ENCODE measurements around the gene SEC14L5. TPM values are rescaled to one million over a fixed set of nuclear protein-coding genes. Genes with fewer than 3 reads are reported as not detected.

The SEC14L5 gene
- total RNA-seq, 2 experiments from 2014 or later, result 0.07 TPM; not detected in 1

DNA sequence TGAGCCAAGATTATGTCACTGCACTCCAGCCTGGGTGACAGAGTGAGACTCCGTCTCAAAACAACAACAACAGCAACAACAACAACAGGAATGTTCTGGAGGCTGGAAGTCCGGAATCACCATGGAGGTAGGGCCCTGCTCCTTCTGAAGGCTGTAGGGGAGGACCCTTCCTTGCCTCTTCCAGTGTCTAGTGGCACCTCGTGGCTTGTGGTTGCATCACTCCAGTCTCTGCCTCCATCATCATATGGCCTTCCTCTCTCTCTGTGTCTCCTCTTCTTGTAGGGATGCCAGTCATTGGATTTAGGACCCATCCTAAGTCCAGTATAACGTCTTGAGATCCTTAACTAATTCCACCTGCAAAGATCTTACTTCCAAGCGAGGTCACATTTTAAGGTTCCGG, 61.6 kb downstream of the SEC14L5 start:
- Mint-ChIP-seq H3K36me3 (ENCODE audit: low read depth) (no peaks in the 10 kb centered on the region), H3K27ac (no peak overlapping the region), H3K4me1 (ENCODE audit: low read depth) (no peaks in the 10 kb centered on the region), H3K9me3 (no peaks in the 10 kb centered on the region), H3K4me3 (no peak overlapping the region), H3K27me3 (no peaks in the 10 kb centered on the region)
- DNase-seq (no peak), ATAC-seq (no peak)
- ChIA-PET POLR2A (no interaction called here), CTCF (interaction anchor here (1.2 kb wide), 1 partner anchor 37 kb away, joined by 4 read pairs; no protein-coding TSS in a partner anchor)
- intact Hi-C loops (cut with micrococcal nuclease), result no loop called here
- TF ChIP-seq, protein P1, sequence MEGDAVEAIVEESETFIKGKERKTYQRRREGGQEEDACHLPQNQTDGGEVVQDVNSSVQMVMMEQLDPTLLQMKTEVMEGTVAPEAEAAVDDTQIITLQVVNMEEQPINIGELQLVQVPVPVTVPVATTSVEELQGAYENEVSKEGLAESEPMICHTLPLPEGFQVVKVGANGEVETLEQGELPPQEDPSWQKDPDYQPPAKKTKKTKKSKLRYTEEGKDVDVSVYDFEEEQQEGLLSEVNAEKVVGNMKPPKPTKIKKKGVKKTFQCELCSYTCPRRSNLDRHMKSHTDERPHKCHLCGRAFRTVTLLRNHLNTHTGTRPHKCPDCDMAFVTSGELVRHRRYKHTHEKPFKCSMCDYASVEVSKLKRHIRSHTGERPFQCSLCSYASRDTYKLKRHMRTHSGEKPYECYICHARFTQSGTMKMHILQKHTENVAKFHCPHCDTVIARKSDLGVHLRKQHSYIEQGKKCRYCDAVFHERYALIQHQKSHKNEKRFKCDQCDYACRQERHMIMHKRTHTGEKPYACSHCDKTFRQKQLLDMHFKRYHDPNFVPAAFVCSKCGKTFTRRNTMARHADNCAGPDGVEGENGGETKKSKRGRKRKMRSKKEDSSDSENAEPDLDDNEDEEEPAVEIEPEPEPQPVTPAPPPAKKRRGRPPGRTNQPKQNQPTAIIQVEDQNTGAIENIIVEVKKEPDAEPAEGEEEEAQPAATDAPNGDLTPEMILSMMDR (IDR thresholded peaks at IDR 0.05), result no peak

GRCh38 chr16:5020551-5020950, 62.4 kb downstream of the SEC14L5 start:
- no peaks in the 10 kb centered on the region for H3K4me1 Mint-ChIP-seq (ENCODE audit: low read depth)
- TF ChIP-seq, protein P1 (IDR thresholded peaks at IDR 0.05), result no peak
- ATAC-seq (no peak), DNase-seq (no peak)
- H3K4me3 Mint-ChIP-seq, result no peak overlapping the region
- H3K27me3 Mint-ChIP-seq, result no peaks in the 10 kb centered on the region
- ChIA-PET CTCF (no interaction called here), POLR2A (interaction anchor here (1.5 kb wide), 1 partner anchor 12 kb away, joined by 5 read pairs; no protein-coding TSS in a partner anchor)
- no peaks in the 10 kb centered on the region for H3K36me3 Mint-ChIP-seq (ENCODE audit: low read depth)
- H3K27ac Mint-ChIP-seq, result no peak overlapping the region
- no peaks in the 10 kb centered on the region for H3K9me3 Mint-ChIP-seq
- intact Hi-C loops (cut with micrococcal nuclease), result no loop called here

- CTCF ChIA-PET, result no interaction called here
- TF ChIP-seq, protein P1 (IDR thresholded peaks at IDR 0.05), result no peak
Observed at GRCh38 chr16:5022521-5022920, 64.4 kb downstream of the SEC14L5 start.

DNA sequence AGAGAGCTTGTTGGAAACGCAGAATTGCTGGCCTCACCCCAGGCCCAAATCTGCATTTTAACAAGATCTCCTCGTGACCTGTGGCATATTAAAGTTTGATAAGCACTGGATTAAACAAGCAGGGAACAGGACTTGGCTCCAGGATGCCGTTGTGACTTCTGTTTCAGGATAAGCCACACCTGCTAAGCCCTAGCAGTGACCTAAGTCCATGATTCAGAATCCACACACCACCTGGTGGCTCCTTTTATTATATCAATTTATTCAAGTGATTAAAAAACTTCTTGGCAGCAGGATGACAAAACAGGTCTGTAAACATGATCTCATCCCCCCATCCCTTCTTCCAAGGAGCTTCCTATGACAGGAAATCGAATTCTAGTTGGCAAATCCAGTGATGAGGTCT, 66.5 kb downstream of the SEC14L5 start:
- no peaks in the 10 kb centered on the region for H3K4me1 Mint-ChIP-seq (ENCODE audit: low read depth)
- H3K27me3 Mint-ChIP-seq, result no peaks in the 10 kb centered on the region
- intact Hi-C loops (cut with micrococcal nuclease), result no loop called here
- DNase-seq, result no peak
- ChIA-PET CTCF (interaction anchor here (1.1 to 2.0 kb wide), 2 partner anchors 9 to 474 kb away, joined by 3 to 4 read pairs; partner anchors contain the start of gene NAGPA), POLR2A (no interaction called here)
- TF ChIP-seq, protein P1 (IDR thresholded peaks at IDR 0.05), result peak; percentile 11
- no peak overlapping the region for H3K4me3 Mint-ChIP-seq
- H3K9me3 Mint-ChIP-seq, result no peaks in the 10 kb centered on the region
- ATAC-seq, result no peak
- no peak overlapping the region for H3K27ac Mint-ChIP-seq
- no peaks in the 10 kb centered on the region for H3K36me3 Mint-ChIP-seq (ENCODE audit: low read depth)

More at GRCh38 chr16:5022521-5022920, 64.4 kb downstream of the SEC14L5 start:
- intact Hi-C loops (cut with micrococcal nuclease), result no loop called here
- Mint-ChIP-seq H3K4me1 (ENCODE audit: low read depth) (no peaks in the 10 kb centered on the region), H3K27me3 (no peaks in the 10 kb centered on the region), H3K36me3 (ENCODE audit: low read depth) (no peaks in the 10 kb centered on the region), H3K9me3 (no peaks in the 10 kb centered on the region), H3K27ac (no peak overlapping the region), H3K4me3 (no peak overlapping the region)
- DNase-seq (no peak), ATAC-seq (no peak)
- POLR2A ChIA-PET, result no interaction called here

- ATAC-seq (no peak), DNase-seq (peak; percentile 24)
- intact Hi-C loops (cut with micrococcal nuclease), result no loop called here
- Mint-ChIP-seq H3K9me3 (no peaks in the 10 kb centered on the region), H3K36me3 (ENCODE audit: low read depth) (no peaks in the 10 kb centered on the region), H3K27ac (no peak overlapping the region), H3K4me1 (ENCODE audit: low read depth) (no peaks in the 10 kb centered on the region), H3K4me3 (no peak overlapping the region), H3K27me3 (no peaks in the 10 kb centered on the region)
- POLR2A ChIA-PET, result no interaction called here
- CTCF ChIA-PET, result interaction anchor here (1.1 to 2.0 kb wide), 2 partner anchors 8 to 475 kb away, joined by 3 to 4 read pairs; partner anchors contain the start of gene NAGPA
- TF ChIP-seq, protein P1 (IDR thresholded peaks at IDR 0.05), result no peak
Observed at GRCh38 chr16:5025171-5025632, 67.1 kb downstream of the SEC14L5 start.

Data from activated CD8-positive, alpha-beta T cell treated with anti-CD3 and anti-CD28 coated beads for 36 hours (primary cell).